ENCODE measurements around the gene GJD3.

Gene GJD3

GRCh38 chr17:40351359-40352236, 12.9 kb downstream of the GJD3 start:
- DNase-seq: no peak

GRCh38 chr17:40350689-40351358, 13.7 kb downstream of the GJD3 start:
- no peak for DNase-seq

GRCh38 chr17:40349895-40350688, 14.4 kb downstream of the GJD3 start:
- no peak for DNase-seq

GRCh38 chr17:40349477-40349894, 15.1 kb downstream of the GJD3 start:
- DNase-seq: no peak

- DNase-seq: no peak
Observed at GRCh38 chr17:40348562-40349476, 15.7 kb downstream of the GJD3 start.

- no peak for DNase-seq
Observed at GRCh38 chr17:40348136-40348504, 16.4 kb downstream of the GJD3 start.

GRCh38 chr17:40347319-40348135, 17.0 kb downstream of the GJD3 start:
- DNase-seq: no peak

GRCh38 chr17:40346765-40347158, 17.8 kb downstream of the GJD3 start:
- no peak for DNase-seq

GRCh38 chr17:40345994-40346764, 18.4 kb downstream of the GJD3 start:
- DNase-seq: no peak

GRCh38 chr17:40345161-40345993, 19.2 kb downstream of the GJD3 start:
- DNase-seq: no peak

- no peak for DNase-seq
Observed at GRCh38 chr17:40344421-40345160, 19.9 kb downstream of the GJD3 start.

- DNase-seq: no peak
Observed at GRCh38 chr17:40343219-40344119, 21.1 kb downstream of the GJD3 start.

- DNase-seq: no peak
Observed at GRCh38 chr17:40342504-40343218, 21.9 kb downstream of the GJD3 start.

- DNase-seq: no peak
Observed at GRCh38 chr17:40341808-40342503, 22.6 kb downstream of the GJD3 start.

- peak; percentile 89 for DNase-seq
Observed at GRCh38 chr17:40340880-40341807, 23.4 kb downstream of the GJD3 start.
